ENCODE data around the gene GARIN5B. TPM values are rescaled to one million over a fixed set of nuclear protein-coding genes. Genes with fewer than 3 reads are reported as not detected.

The GARIN5B gene
- polyA plus RNA-seq, 3 donors = not detected

DNA sequence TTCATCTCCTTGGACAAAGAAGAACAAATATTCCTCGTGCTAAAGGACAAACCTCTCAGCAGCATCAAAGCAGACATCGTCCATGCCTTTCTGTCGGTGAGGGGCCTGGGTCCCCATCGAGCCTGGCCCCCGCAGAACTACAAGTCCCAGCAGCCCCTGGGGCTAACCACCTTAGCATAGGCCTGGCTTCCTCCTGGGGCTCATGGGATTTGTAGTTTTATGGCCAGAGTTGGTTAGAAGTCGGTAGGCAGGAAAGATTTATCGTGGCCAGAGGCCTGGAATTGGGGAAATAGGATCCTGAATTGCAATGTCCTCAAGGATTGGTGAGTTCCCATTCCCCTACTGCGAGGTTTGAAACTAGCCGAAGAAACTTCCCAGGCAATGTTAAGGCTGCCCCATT, 57.6 kb downstream of the GARIN5B start:
- Histone ChIP-seq H3K4me1 (ENCODE audit: control insufficient read depth in 1 of 2, insufficient read depth in 2 of 2, low read length in 2 of 2) (peaks cover 10 to 12% of the 10 kb centered on the region in 2 donors), H3K9ac (ENCODE audit: insufficient read depth, low read length, poor library complexity, severe bottlenecking) (no peak overlapping the region), H2AFZ (ENCODE audit: insufficient read depth, low read depth, low read length, poor library complexity, severe bottlenecking) (no peak overlapping the region), H3K36me3 (replicated peaks in 1 of 2; ENCODE audit: control insufficient read depth in 1 of 2, insufficient read depth in 2 of 2, low read length in 2 of 2) (no peaks in the 10 kb centered on the region), H3K4me3 (replicated peaks in 1 of 3; ENCODE audit: low read depth in 2 of 3, low read length in 3 of 3) (no peak overlapping the region), H3K79me2 (ENCODE audit: insufficient read depth, low read length) (no peaks in the 10 kb centered on the region), H4K20me1 (ENCODE audit: insufficient read depth, low read length) (peaks cover 4% of the 10 kb centered on the region), H3K27me3 (ENCODE audit: control insufficient read depth in 2 of 2, insufficient read depth in 2 of 2, low read length in 2 of 2) (no peaks in the 10 kb centered on the region), H3K27ac (ENCODE audit: low read depth in 1 of 2, low read length in 2 of 2) (no peak overlapping the region), H3K4me2 (replicated peaks; ENCODE audit: extremely low read depth, low read length, poor library complexity, severe bottlenecking) (no peak overlapping the region), H3K9me3 (replicated peaks in 1 of 2; ENCODE audit: control insufficient read depth in 1 of 2, insufficient read depth in 1 of 2, low read length in 2 of 2) (peaks cover 0 to 13% of the 10 kb centered on the region in 2 donors)
- Mint-ChIP-seq H3K4me3 (no peak overlapping the region), H3K27ac (peak overlapping the region in 2 of 7 donors; percentile 68), H3K9me3 (peaks cover 0 to 13% (median 6%) of the 10 kb centered on the region in 7 donors), H3K27me3 (ENCODE audit: low read depth in 3 of 3) (peaks cover 2 to 5% (median 2%) of the 10 kb centered on the region in 3 donors), H3K4me1 (peaks cover 13% of the 10 kb centered on the region), H3K36me3 (no peaks in the 10 kb centered on the region)
- WGBS (ENCODE audit: insufficient coverage) = 85% methylated on average over 4 of the region's 9 CpGs
- intact Hi-C loops (cut with micrococcal nuclease) = no loop called here
- peak in 2 of 3 donors; percentile 47 to 55 for DNase-seq
- TF ChIP-seq, protein P1, sequence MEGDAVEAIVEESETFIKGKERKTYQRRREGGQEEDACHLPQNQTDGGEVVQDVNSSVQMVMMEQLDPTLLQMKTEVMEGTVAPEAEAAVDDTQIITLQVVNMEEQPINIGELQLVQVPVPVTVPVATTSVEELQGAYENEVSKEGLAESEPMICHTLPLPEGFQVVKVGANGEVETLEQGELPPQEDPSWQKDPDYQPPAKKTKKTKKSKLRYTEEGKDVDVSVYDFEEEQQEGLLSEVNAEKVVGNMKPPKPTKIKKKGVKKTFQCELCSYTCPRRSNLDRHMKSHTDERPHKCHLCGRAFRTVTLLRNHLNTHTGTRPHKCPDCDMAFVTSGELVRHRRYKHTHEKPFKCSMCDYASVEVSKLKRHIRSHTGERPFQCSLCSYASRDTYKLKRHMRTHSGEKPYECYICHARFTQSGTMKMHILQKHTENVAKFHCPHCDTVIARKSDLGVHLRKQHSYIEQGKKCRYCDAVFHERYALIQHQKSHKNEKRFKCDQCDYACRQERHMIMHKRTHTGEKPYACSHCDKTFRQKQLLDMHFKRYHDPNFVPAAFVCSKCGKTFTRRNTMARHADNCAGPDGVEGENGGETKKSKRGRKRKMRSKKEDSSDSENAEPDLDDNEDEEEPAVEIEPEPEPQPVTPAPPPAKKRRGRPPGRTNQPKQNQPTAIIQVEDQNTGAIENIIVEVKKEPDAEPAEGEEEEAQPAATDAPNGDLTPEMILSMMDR (IDR thresholded peaks at IDR 0.05) = no peak

DNA sequence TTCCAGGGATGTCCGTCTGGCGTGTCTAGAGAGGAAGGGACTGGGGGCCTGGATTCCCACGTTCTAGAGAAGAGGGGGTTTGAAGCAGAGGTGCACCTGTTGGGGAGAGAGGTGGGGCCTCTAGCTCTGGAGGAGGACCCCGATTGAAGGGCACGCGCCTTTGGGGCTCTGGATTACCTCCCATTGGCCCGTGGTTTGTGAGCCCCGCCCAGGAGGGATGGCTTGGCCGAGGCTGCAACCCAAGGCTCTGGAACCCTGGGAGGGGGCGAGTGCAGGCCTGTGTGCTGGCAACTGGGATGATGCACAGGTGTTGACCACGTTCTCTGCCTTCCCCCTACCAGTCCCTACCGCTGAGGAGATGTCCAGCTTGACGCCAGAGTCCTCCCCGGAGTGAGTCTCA, 58.1 kb downstream of the GARIN5B start:
- DNase-seq = no peak
- Histone ChIP-seq H3K9me3 (replicated peaks in 1 of 2; ENCODE audit: control insufficient read depth in 1 of 2, insufficient read depth in 1 of 2, low read length in 2 of 2) (peaks cover 0 to 11% of the 10 kb centered on the region in 2 donors), H3K27ac (ENCODE audit: low read depth in 1 of 2, low read length in 2 of 2) (no peak overlapping the region), H3K27me3 (ENCODE audit: control insufficient read depth in 2 of 2, insufficient read depth in 2 of 2, low read length in 2 of 2) (no peaks in the 10 kb centered on the region), H3K4me1 (ENCODE audit: control insufficient read depth in 1 of 2, insufficient read depth in 2 of 2, low read length in 2 of 2) (peaks cover 10 to 12% of the 10 kb centered on the region in 2 donors), H3K79me2 (ENCODE audit: insufficient read depth, low read length) (no peaks in the 10 kb centered on the region), H3K9ac (ENCODE audit: insufficient read depth, low read length, poor library complexity, severe bottlenecking) (no peak overlapping the region), H2AFZ (ENCODE audit: insufficient read depth, low read depth, low read length, poor library complexity, severe bottlenecking) (no peak overlapping the region), H3K4me3 (replicated peaks in 1 of 3; ENCODE audit: low read depth in 2 of 3, low read length in 3 of 3) (no peak overlapping the region), H4K20me1 (ENCODE audit: insufficient read depth, low read length) (no peaks in the 10 kb centered on the region), H3K36me3 (replicated peaks in 1 of 2; ENCODE audit: control insufficient read depth in 1 of 2, insufficient read depth in 2 of 2, low read length in 2 of 2) (no peaks in the 10 kb centered on the region), H3K4me2 (replicated peaks; ENCODE audit: extremely low read depth, low read length, poor library complexity, severe bottlenecking) (no peak overlapping the region)
- peaks cover 2 to 5% (median 2%) of the 10 kb centered on the region in 3 donors for H3K27me3 Mint-ChIP-seq (ENCODE audit: low read depth in 3 of 3)
- H3K9me3 Mint-ChIP-seq = peaks cover 0 to 11% (median 5%) of the 10 kb centered on the region in 7 donors
- WGBS (ENCODE audit: insufficient coverage) = 91% methylated on average over 9 of the region's 14 CpGs
- intact Hi-C loops (cut with micrococcal nuclease) = loop anchor here (5.0 kb wide), 3 partner anchors 32 to 82 kb away; partner anchors contain the start of genes KMT5C (in 2 of the 2), RPL28 (in 1 of the 2) and TMEM238 (in 1 of the 2)
- no peak overlapping the region for H3K27ac Mint-ChIP-seq
- H3K4me1 Mint-ChIP-seq = peaks cover 13% of the 10 kb centered on the region
- no peak overlapping the region for H3K4me3 Mint-ChIP-seq
- TF ChIP-seq, protein P1 (IDR thresholded peaks at IDR 0.05) = no peak
- no peaks in the 10 kb centered on the region for H3K36me3 Mint-ChIP-seq

Other genes with a start within 250 kb of the GARIN5B start
- 100 to 1,000 TPM in 1 of 3 donors, 1 to 10 TPM in 2; 2.1 to 206 (median 2.6) TPM for gene PPP1R12C, start 245.6 kb downstream of the GARIN5B start, polyA plus RNA-seq
- 10 to 100 TPM in 1 of 3 donors, 1 to 10 TPM in 2; 9.4 to 41.9 (median 9.8) TPM for gene TNNT1, start 214.1 kb downstream of the GARIN5B start, polyA plus RNA-seq
- gene TNNI3, start 205.5 kb downstream of the GARIN5B start, polyA plus RNA-seq = 1 to 10 TPM in 1 of 3 donors, not detected in 2; 1.2 TPM
- under 1 TPM in 1 of 3 donors, not detected in 2; 0.19 TPM for gene DNAAF3, start 196.6 kb downstream of the GARIN5B start, polyA plus RNA-seq
- gene SYT5, start 183.0 kb downstream of the GARIN5B start, polyA plus RNA-seq = not detected
- gene PTPRH, start 153.8 kb downstream of the GARIN5B start, polyA plus RNA-seq = under 1 TPM in 2 of 3 donors, not detected in 1; 0.08 to 0.53 TPM
- 10 to 100 TPM in 1 of 3 donors, under 1 TPM in 2; 0.16 to 10.7 (median 0.38) TPM for gene TMEM86B, start 134.5 kb downstream of the GARIN5B start, polyA plus RNA-seq
- 10 to 100 TPM; 16.9 to 91.3 (median 22.0) TPM for gene PPP6R1, start 104.2 kb downstream of the GARIN5B start, polyA plus RNA-seq
- gene HSPBP1, start 83.2 kb downstream of the GARIN5B start, polyA plus RNA-seq = 10 to 100 TPM; 12.3 to 17.0 (median 15.3) TPM
- not detected for gene BRSK1, start 79.3 kb downstream of the GARIN5B start, polyA plus RNA-seq
- gene TMEM150B, start 37.9 kb downstream of the GARIN5B start, polyA plus RNA-seq = 10 to 100 TPM; 10.1 to 65.6 (median 11.2) TPM
- 10 to 100 TPM in 1 of 3 donors, 1 to 10 TPM in 1, under 1 TPM in 1; 0.89 to 26.9 (median 1.5) TPM for gene KMT5C, start 23.4 kb downstream of the GARIN5B start, polyA plus RNA-seq
- under 1 TPM in 1 of 3 donors, not detected in 2; 0.36 TPM for gene COX6B2, start 8.5 kb downstream of the GARIN5B start, polyA plus RNA-seq
- gene IL11, start 7.2 kb upstream of the GARIN5B start, polyA plus RNA-seq = not detected
- gene TMEM190, start 13.6 kb upstream of the GARIN5B start, polyA plus RNA-seq = not detected
- gene TMEM238, start 21.0 kb upstream of the GARIN5B start, polyA plus RNA-seq = not detected
- gene RPL28, start 22.7 kb upstream of the GARIN5B start, polyA plus RNA-seq = 1,000 to 10,000 TPM in 1 of 3 donors, 100 to 1,000 TPM in 2; 199 to 3,862 (median 208) TPM
- gene UBE2S, start 44.5 kb upstream of the GARIN5B start, polyA plus RNA-seq = 10 to 100 TPM; 16.1 to 40.9 (median 21.9) TPM
- under 1 TPM in 1 of 3 donors, not detected in 2; 0.01 TPM for gene SHISA7, start 80.0 kb upstream of the GARIN5B start, polyA plus RNA-seq
- 10 to 100 TPM; 14.8 to 20.2 (median 14.9) TPM for gene ISOC2, start 98.4 kb upstream of the GARIN5B start, polyA plus RNA-seq
- gene C19orf85, start 101.5 kb upstream of the GARIN5B start, polyA plus RNA-seq = not detected
- 1 to 10 TPM in 1 of 3 donors, under 1 TPM in 1, not detected in 1; 0.50 to 3.1 TPM for gene ZNF628, start 113.4 kb upstream of the GARIN5B start, polyA plus RNA-seq
- gene NAT14, start 121.9 kb upstream of the GARIN5B start, polyA plus RNA-seq = 1 to 10 TPM; 1.5 to 2.2 (median 1.9) TPM
- gene SSC5D, start 125.2 kb upstream of the GARIN5B start, polyA plus RNA-seq = under 1 TPM in 1 of 3 donors, not detected in 2; 0.08 TPM
- not detected for gene SBK2, start 173.9 kb upstream of the GARIN5B start, polyA plus RNA-seq
- not detected for gene SBK3, start 182.3 kb upstream of the GARIN5B start, polyA plus RNA-seq
- gene ZNF579, start 217.6 kb upstream of the GARIN5B start, polyA plus RNA-seq = 1 to 10 TPM in 1 of 3 donors, under 1 TPM in 1, not detected in 1; 0.05 to 1.8 TPM
- gene FIZ1, start 236.3 kb upstream of the GARIN5B start, polyA plus RNA-seq = 1 to 10 TPM; 1.2 to 2.6 (median 1.6) TPM
- gene ZNF524, start 237.0 kb upstream of the GARIN5B start, polyA plus RNA-seq = 10 to 100 TPM; 27.9 to 45.7 (median 41.8) TPM
- gene ZNF865, start 242.4 kb upstream of the GARIN5B start, polyA plus RNA-seq = 1 to 10 TPM in 1 of 3 donors, under 1 TPM in 2; 0.03 to 6.0 (median 0.07) TPM